ENCODE data around the gene CELSR1. TPM values are rescaled to one million over a fixed set of nuclear protein-coding genes. Genes with fewer than 3 reads are reported as not detected.

Gene CELSR1
- total RNA-seq, 1 donor from 2014 or later = 5.1 TPM

- TF ChIP-seq CTCF (conservative IDR thresholded peaks at IDR 0.05) = no peak
- H3K4me1 Mint-ChIP-seq = peaks cover 37% of the 10 kb centered on the region
- no peak overlapping the region for H3K4me3 Mint-ChIP-seq
- H3K36me3 Mint-ChIP-seq (ENCODE audit: low read depth) = peaks cover 5% of the 10 kb centered on the region
- no peak overlapping the region for H3K27ac Mint-ChIP-seq (ENCODE audit: unreplicated experiment)
- no peak for DNase-seq (ENCODE audit: low read depth, low spot score)
- H3K9me3 Mint-ChIP-seq = peaks cover 3% of the 10 kb centered on the region
- H3K27me3 Mint-ChIP-seq (ENCODE audit: low read depth) = peaks cover 32% of the 10 kb centered on the region
These were observed 158.1 kb downstream of the CELSR1 start for GRCh38 chr22:46379066-46379930.

GRCh38 chr22:46378426-46379065 is 158.9 kb downstream of the CELSR1 start:
- DNase-seq (ENCODE audit: low read depth, low spot score) = no peak
- H3K27ac Mint-ChIP-seq (ENCODE audit: unreplicated experiment) = no peak overlapping the region
- H3K9me3 Mint-ChIP-seq = peaks cover 3% of the 10 kb centered on the region
- H3K27me3 Mint-ChIP-seq (ENCODE audit: low read depth) = peaks cover 35% of the 10 kb centered on the region
- peaks cover 37% of the 10 kb centered on the region for H3K4me1 Mint-ChIP-seq
- H3K4me3 Mint-ChIP-seq = no peak overlapping the region
- TF ChIP-seq CTCF (conservative IDR thresholded peaks at IDR 0.05) = no peak
- peaks cover 5% of the 10 kb centered on the region for H3K36me3 Mint-ChIP-seq (ENCODE audit: low read depth)

DNA sequence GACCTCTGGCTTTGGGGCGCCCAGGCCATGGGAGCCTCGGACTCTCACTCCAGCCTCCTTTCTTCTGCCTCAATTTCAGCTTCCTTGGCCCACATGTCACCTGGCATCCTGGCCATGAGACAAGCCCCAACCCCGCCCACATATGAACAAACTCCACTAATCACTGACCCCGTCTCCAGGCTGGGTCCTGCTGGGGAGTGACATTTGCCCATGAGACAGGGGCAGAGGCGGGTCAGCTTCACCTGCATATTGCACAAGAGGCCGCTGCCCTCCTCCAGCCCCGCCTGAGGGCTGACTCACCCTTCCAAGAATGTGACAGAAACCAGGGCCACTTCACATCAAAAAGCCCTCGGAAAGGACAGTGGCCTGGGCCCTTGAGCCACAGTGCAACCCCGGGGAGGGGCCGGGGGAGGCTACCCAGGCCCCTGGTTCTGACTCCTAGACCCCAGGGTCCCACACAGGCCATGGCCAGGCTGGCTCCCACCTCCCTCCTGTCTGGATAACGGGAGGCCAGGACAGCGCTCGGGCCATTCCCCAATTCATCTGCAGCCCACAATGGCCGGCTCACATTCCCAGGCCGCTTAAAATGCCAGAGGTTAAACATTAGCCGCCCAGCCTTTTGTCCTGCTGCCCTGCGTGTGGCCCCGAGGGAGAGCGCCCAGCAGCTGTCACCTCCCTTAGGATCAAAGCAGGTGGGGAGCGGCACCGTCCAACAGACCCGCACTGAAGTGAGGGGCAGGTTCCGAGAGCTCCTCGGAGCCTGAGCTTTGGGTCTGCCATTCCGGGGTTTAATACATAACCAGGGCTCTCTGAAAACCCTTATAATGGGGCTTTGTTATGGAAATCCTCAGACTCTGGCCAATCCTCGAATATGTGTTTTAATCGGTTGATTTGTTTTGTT is 159.6 kb downstream of the CELSR1 start:
- peaks cover 5% of the 10 kb centered on the region for H3K36me3 Mint-ChIP-seq (ENCODE audit: low read depth)
- peaks cover 36% of the 10 kb centered on the region for H3K27me3 Mint-ChIP-seq (ENCODE audit: low read depth)
- H3K4me3 Mint-ChIP-seq = peak overlapping the region; percentile 74
- no peak for TF ChIP-seq CTCF (conservative IDR thresholded peaks at IDR 0.05)
- H3K9me3 Mint-ChIP-seq = peaks cover 3% of the 10 kb centered on the region
- DNase-seq (ENCODE audit: low read depth, low spot score) = peak; percentile 22
- peaks cover 37% of the 10 kb centered on the region for H3K4me1 Mint-ChIP-seq
- H3K27ac Mint-ChIP-seq (ENCODE audit: unreplicated experiment) = no peak overlapping the region

- H3K4me3 Mint-ChIP-seq = peak overlapping the region; percentile 74
These were observed 160.4 kb downstream of the CELSR1 start for GRCh38 chr22:46376908-46377524.

More at GRCh38 chr22:46376908-46377524, 160.4 kb downstream of the CELSR1 start:
- H3K27me3 Mint-ChIP-seq (ENCODE audit: low read depth) = peaks cover 34% of the 10 kb centered on the region
- no peak overlapping the region for H3K27ac Mint-ChIP-seq (ENCODE audit: unreplicated experiment)
- TF ChIP-seq CTCF (conservative IDR thresholded peaks at IDR 0.05) = no peak
- H3K4me1 Mint-ChIP-seq = peaks cover 37% of the 10 kb centered on the region
- DNase-seq (ENCODE audit: low read depth, low spot score) = no peak
- peaks cover 3% of the 10 kb centered on the region for H3K9me3 Mint-ChIP-seq
- peaks cover 5% of the 10 kb centered on the region for H3K36me3 Mint-ChIP-seq (ENCODE audit: low read depth)

Data from neural crest cell (in vitro differentiated cells).